Activated CD4-positive, alpha-beta T cell treated with anti-CD3 and anti-CD28 coated beads, Interleukin-2, amount 10 ng/mL, durations not matched to agents 7 days and 5 days (primary cell): ENCODE results near the gene TUBGCP3. TPM values are rescaled to one million over a fixed set of nuclear protein-coding genes. Genes with fewer than 3 reads are reported as not detected.

Experiments
- CTCF ChIA-PET: fragments of 350-600 bp; sonication (Branson Sonifier 250); formaldehyde crosslinking; loops from one replicate; lab custom pipeline; 2021; ENCODE audit warnings: antibody characterized with exemption; lab: Charles Lee
- POLR2A ChIA-PET: fragments of 350-600 bp; sonication (Branson Sonifier 250); formaldehyde crosslinking; loops from one replicate; lab custom pipeline; 2021; ENCODE audit warnings: antibody characterized with exemption; lab: Charles Lee
- DNase-seq: peaks from one replicate; pipeline ENCODE4 v3.0.0-alpha.2; 2020
- H3K27ac Mint-ChIP-seq: one replicate; pipeline ENCODE4 v1.8.0; 2021; ENCODE audit warnings: mild to moderate bottlenecking, moderate library complexity, mixed read lengths
- H3K27me3 Mint-ChIP-seq: one replicate; pipeline ENCODE4 v1.8.0; 2021; ENCODE audit warnings: mixed read lengths
- H3K36me3 Mint-ChIP-seq: one replicate; pipeline ENCODE4 v1.8.0; 2021; ENCODE audit warnings: low read depth, mixed read lengths
- H3K4me1 Mint-ChIP-seq: one replicate; pipeline ENCODE4 v1.8.0; 2021; ENCODE audit warnings: mixed read lengths
- H3K4me3 Mint-ChIP-seq: one replicate; pipeline ENCODE4 v1.8.0; 2021; ENCODE audit warnings: mild to moderate bottlenecking, moderate library complexity, mixed read lengths
- H3K9me3 Mint-ChIP-seq: one replicate; pipeline ENCODE4 v1.8.0; 2021; ENCODE audit warnings: mixed read lengths
- total RNA-seq, 2 experiments: library from RNA; stranded (reverse); gene quantifications; one replicate each; pipeline ENCODE4 v1.2.3, GENCODE V29; 2021

TUBGCP3 gene
- total RNA-seq, 2 experiments from 2014 or later, result 59.7 to 67.7 TPM

DNA sequence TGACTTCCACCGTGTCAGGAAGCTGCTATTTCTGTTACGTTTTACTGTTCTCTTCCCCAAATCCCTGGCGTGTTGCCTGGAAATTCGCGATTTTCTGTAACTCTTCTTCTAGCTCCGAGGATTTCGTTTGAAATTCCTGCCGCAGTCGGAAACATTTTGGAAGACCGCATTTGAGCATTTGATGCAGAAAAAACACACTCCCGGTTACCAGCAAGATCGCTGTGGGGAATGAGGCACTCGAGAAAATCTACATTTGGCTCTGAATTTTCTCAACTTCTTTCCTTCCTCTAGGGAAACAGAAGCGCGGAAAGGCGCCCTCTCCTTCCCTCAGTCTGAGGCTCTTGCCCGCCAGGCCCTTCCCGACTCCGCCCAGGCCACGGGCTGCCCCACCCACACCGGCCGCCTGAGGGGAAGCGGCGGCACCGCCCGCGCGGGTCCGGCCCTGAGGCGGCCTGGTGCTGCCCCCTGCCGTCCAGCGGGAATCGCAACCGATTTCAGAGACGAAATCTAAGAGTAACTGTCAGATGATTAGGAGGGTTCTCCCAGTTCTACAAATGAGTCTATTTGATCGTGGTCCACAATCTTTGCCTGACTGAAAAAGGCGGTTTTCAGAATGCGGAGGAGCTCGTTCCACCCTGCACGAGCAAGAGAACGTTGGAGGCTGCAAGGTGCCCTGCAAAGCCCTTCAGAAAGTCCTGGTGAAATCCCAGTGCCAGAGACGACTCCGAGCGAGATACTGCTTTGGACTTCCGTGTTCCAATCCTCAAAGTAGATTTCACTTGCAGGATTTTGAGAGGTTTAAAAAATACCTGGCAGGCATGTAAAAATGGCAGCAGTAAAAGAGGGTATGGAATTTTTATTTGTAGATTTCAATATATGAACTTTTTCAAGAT is 18.4 kb upstream of the TUBGCP3 start:
- Mint-ChIP-seq H3K4me1 (peaks cover 11% of the 10 kb centered on the region), H3K36me3 (no peaks in the 10 kb centered on the region), H3K27ac (no peak overlapping the region), H3K4me3 (peak overlapping the region; percentile 59), H3K9me3 (no peaks in the 10 kb centered on the region), H3K27me3 (peaks cover 34% of the 10 kb centered on the region)
- POLR2A ChIA-PET, result interaction anchor here (0.7 kb wide), 1 partner anchor 1132 kb away, joined by 3 read pairs; no protein-coding TSS in a partner anchor
- CTCF ChIA-PET, result interaction anchor here (0.6 to 2.3 kb wide), 10 partner anchors 9 to 1833 kb away, joined by 3 to 8 read pairs (median 3); no protein-coding TSS in a partner anchor
- DNase-seq, result peak; percentile 87

DNA sequence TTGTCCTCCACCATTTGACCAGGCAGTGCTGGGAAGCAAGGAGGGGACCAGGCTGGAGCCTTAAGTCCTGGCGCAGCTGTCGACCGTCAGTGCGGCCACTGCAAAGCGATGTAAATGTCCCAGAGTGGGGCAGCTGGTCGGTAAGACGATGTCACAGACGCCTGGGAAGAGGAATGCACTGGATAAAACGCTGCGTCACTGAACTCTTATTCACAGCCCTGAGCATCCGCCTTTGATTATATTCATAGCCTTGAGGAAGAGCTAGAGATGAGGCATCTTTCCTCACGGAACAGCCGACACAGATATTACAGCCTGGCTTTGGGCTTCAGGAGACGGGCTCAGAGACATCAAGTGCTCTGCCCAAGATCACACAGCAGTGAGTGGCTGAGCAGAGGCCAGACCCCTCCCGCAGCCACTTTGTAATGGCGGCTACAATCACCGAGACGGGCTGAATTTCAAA is 17.6 kb upstream of the TUBGCP3 start:
- peak overlapping the region; percentile 59 for H3K4me3 Mint-ChIP-seq
- ChIA-PET CTCF (interaction anchor here (0.6 to 2.3 kb wide), 7 partner anchors 10 to 1833 kb away, joined by 3 to 8 read pairs (median 3); no protein-coding TSS in a partner anchor), POLR2A (interaction anchor here (0.7 kb wide), 1 partner anchor 1131 kb away, joined by 3 read pairs; no protein-coding TSS in a partner anchor)
- H3K9me3 Mint-ChIP-seq, result no peaks in the 10 kb centered on the region
- H3K27me3 Mint-ChIP-seq, result peaks cover 30% of the 10 kb centered on the region
- DNase-seq, result no peak
- peaks cover 11% of the 10 kb centered on the region for H3K4me1 Mint-ChIP-seq
- no peak overlapping the region for H3K27ac Mint-ChIP-seq
- H3K36me3 Mint-ChIP-seq, result no peaks in the 10 kb centered on the region

DNA sequence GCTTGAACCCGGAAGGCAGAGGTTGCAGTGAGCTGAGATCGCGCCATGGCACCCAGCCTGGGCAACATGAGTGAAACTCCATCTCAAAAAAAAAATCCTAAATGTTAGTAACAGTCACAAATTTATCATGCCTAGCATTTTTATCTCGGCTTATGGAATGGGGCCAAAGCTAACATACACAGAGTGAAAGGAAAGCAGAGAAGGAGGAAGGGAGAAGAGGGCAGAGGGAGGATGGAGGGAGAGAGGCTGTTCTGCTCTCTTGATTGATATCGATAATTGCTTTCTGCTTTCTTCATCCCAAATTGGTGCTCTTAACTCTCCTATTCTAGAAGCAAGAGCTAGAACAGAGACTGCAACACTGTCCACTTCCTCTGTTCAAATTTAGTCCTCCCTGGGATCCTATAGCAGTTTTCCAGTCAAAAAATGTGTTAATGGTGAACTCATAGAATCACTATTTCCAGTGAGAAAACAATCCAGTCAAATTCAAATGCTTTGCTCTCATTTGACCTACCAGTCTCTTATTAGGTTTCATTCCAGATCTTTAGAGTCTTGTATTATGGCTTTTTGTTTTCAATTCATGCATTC is 15.8 kb upstream of the TUBGCP3 start:
- ChIA-PET POLR2A (no interaction called here), CTCF (no interaction called here)
- no peak for DNase-seq
- Mint-ChIP-seq H3K27ac (no peak overlapping the region), H3K36me3 (no peaks in the 10 kb centered on the region), H3K4me3 (no peak overlapping the region), H3K27me3 (peaks cover 29% of the 10 kb centered on the region), H3K4me1 (peaks cover 11% of the 10 kb centered on the region), H3K9me3 (no peaks in the 10 kb centered on the region)

DNA sequence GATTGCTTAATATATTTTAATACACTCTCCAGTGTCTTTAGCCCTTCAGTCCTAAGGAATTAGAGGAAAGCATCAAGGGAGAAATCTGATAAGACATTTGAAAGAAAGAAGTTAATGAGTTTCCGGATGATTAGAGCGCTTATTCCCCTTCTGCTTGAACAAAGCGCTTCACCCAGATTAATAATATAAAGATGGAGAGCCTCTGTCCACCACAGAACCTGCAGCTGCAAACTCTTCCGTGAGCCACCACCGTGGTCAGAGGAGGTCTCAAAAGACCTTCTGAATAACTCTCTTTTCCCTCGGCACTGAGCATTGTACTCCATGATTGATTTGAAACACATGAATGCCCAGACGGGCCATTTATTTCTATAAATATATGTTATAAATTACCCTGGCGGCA is 14.2 kb upstream of the TUBGCP3 start:
- DNase-seq, result no peak
- Mint-ChIP-seq H3K27ac (no peak overlapping the region), H3K4me1 (peaks cover 11% of the 10 kb centered on the region), H3K27me3 (peaks cover 30% of the 10 kb centered on the region), H3K9me3 (no peaks in the 10 kb centered on the region), H3K36me3 (no peaks in the 10 kb centered on the region), H3K4me3 (no peak overlapping the region)
- ChIA-PET CTCF (no interaction called here), POLR2A (no interaction called here)

DNA sequence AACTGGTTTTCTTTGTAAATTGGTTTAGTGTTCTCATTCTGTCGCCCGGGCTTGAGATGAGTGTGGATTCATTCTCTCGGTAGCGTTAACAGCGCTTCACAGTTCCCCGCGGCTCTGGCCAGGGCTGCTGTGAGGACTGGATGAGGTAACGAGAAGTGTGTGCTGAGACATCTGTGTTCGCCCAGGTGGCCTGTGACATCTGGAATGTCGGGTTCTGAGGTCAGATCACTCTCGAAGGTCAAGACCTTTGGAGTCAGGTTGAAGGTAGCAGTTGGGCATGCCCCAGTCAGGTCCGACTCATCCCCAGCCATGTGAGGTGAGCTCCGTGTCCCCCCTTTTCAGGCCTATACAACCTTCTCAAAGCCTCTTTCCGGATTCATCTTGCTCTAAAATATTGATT is 13.4 kb upstream of the TUBGCP3 start:
- Mint-ChIP-seq H3K27ac (no peak overlapping the region), H3K9me3 (no peaks in the 10 kb centered on the region), H3K36me3 (no peaks in the 10 kb centered on the region), H3K4me3 (no peak overlapping the region), H3K27me3 (peaks cover 36% of the 10 kb centered on the region), H3K4me1 (peaks cover 7% of the 10 kb centered on the region)
- DNase-seq, result no peak
- CTCF ChIA-PET, result interaction anchor here (0.6 kb wide), 1 partner anchor 574 kb away, joined by 4 read pairs; no protein-coding TSS in a partner anchor
- POLR2A ChIA-PET, result no interaction called here

DNA sequence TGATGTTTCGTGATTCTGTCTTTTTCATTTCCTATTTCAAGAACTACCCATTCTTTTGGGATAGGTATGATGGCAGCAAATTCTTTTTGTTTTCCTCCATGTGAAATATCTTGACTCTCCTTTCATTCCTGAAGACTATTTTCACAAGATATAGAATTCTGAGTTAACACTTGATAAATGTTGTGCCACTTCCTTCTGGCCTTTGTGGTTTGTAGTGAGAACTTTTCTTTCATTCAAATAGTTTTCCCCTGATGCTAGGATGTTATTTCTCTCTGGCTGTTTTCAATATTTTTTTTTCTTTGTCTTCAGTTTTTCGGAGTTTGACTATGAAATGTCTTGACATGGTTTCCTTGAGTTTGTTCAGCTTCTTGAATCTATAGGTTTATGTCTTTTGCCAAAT is 8.3 kb upstream of the TUBGCP3 start:
- no peaks in the 10 kb centered on the region for H3K9me3 Mint-ChIP-seq
- peaks cover 46% of the 10 kb centered on the region for H3K27me3 Mint-ChIP-seq
- POLR2A ChIA-PET, result no interaction called here
- no peak overlapping the region for H3K27ac Mint-ChIP-seq
- H3K4me1 Mint-ChIP-seq, result peaks cover 5% of the 10 kb centered on the region
- H3K4me3 Mint-ChIP-seq, result no peak overlapping the region
- H3K36me3 Mint-ChIP-seq, result no peaks in the 10 kb centered on the region
- no peak for DNase-seq
- CTCF ChIA-PET, result no interaction called here

DNA sequence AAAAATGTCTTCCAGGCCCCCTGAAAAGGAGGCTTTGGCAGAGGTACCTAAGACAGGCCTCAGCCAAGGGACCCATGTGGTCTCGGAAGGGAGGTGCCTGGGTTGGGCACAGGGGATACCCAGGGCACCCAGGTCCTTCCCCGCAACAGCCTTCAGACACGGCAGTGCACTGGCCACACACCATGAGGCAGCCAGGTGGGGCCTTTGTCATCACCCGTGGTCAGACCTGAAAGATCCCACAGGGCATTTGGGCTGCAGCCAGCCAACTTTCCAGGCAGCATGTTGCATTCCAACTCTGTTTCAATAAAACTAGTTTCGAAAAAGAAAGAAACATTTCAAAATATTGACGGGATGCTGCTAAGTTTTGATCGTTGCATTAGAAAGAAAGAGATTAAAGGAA is 4.7 kb upstream of the TUBGCP3 start:
- peaks cover 21% of the 10 kb centered on the region for H3K4me1 Mint-ChIP-seq
- CTCF ChIA-PET, result no interaction called here
- no peak for DNase-seq
- H3K36me3 Mint-ChIP-seq, result peaks cover 9% of the 10 kb centered on the region
- no peak overlapping the region for H3K4me3 Mint-ChIP-seq
- peaks cover 35% of the 10 kb centered on the region for H3K27me3 Mint-ChIP-seq
- no peaks in the 10 kb centered on the region for H3K9me3 Mint-ChIP-seq
- no peak overlapping the region for H3K27ac Mint-ChIP-seq
- POLR2A ChIA-PET, result no interaction called here

DNA sequence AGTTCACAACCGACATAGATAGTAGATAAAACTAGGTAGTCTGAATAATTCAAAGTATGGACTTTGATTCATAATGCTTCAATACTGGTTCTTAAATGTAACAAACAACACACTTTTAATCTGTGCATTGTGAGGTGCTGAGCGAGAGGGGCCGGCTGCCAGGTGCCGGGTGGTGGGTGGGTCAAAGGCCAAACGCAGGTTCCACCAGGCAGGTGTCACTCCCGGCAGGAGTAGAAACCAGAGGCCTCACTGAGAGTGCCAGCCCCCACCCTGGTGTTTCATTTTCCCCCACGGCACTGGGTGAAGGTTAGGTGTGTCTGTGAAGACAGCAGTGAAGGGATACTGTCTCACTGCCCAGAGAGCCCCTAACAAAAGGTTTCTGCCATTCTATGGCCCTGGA is 4.2 kb upstream of the TUBGCP3 start:
- H3K4me1 Mint-ChIP-seq, result peaks cover 22% of the 10 kb centered on the region
- peaks cover 10% of the 10 kb centered on the region for H3K36me3 Mint-ChIP-seq
- no peak overlapping the region for H3K27ac Mint-ChIP-seq
- peaks cover 31% of the 10 kb centered on the region for H3K27me3 Mint-ChIP-seq
- no peak overlapping the region for H3K4me3 Mint-ChIP-seq
- no peak for DNase-seq
- H3K9me3 Mint-ChIP-seq, result no peaks in the 10 kb centered on the region
- POLR2A ChIA-PET, result no interaction called here
- CTCF ChIA-PET, result interaction anchor here (1.0 kb wide), 1 partner anchor 14 kb away, joined by 3 read pairs; no protein-coding TSS in a partner anchor

DNA sequence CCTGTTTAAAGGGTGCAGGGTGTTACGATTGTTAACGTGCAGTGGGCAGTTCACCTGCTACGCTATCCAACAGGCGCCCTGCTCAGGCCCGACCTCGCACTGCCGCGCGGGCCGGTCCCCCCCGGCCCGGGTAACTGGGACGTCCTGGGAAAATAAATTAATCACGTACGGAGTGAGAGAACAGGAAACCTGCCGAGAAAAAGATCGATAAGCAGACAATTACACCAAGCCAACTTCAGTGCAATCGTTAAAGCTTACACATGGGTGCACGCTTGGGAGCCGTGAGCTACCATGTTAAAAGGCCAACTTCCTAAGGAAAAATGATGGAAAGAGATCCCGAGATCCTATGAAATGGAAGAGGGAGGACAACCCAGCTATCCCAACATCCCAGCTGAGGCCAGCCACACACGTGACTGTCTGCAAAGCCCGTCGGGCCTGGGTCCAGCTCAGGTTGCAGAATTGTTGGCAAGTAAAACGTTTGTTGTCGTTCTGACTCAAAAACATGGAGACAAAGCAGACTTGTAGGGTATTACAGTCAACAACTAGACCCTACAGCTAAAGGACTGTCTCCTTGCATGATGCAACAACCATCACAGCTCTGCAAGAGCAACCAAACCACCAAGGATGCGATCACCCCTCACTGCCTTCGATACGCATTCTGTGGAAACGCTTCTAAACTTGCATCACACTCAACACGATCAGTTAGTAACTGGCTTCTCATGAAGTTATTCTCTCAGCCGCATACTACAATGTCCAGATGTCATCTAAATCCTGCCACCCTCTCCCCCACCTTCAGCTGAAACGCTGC is 741 bp upstream of the TUBGCP3 start:
- Mint-ChIP-seq H3K9me3 (no peaks in the 10 kb centered on the region), H3K4me3 (peak overlapping the region; percentile 93), H3K4me1 (peaks cover 35% of the 10 kb centered on the region), H3K27me3 (peaks cover 1% of the 10 kb centered on the region), H3K36me3 (peaks cover 23% of the 10 kb centered on the region), H3K27ac (peak overlapping the region; percentile 94)
- no peak for DNase-seq
- CTCF ChIA-PET, result interaction anchor here (1.1 to 2.1 kb wide), 3 partner anchors 18 to 286 kb away, joined by 3 to 8 read pairs (median 5); no protein-coding TSS in a partner anchor
- POLR2A ChIA-PET, result no interaction called here

DNA sequence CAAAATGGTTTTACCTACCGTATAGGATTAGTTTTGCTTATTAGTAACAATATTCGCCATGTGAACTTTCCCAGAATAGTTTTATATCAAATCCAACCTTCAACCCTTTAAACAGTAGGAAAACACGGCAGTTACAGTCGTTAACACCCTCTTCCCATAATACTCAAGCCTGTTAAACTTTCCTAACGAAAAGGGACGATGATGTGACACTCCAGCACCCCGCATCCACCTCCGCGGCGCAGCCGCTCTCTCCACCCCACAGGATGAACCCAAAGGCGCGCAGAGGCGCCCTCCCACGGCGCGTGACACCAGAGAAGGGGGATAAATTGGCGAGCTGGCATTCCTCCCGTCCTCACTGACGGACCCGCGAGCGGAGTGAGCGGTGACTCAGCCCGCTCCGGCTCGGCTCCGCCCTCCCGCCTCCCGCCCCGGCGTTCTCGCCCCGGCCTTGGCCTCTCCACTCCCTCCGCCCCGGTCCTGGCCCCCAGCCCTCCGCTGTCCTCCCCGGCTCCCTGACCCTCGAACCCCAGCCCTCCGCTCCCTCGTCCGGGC is 665 bp downstream of the TUBGCP3 start:
- peaks cover 44% of the 10 kb centered on the region for H3K4me1 Mint-ChIP-seq
- H3K27ac Mint-ChIP-seq, result peak overlapping the region; percentile 94
- H3K4me3 Mint-ChIP-seq, result peak overlapping the region; percentile 93
- H3K36me3 Mint-ChIP-seq, result peaks cover 31% of the 10 kb centered on the region
- DNase-seq, result peak; percentile 66
- H3K27me3 Mint-ChIP-seq, result no peaks in the 10 kb centered on the region
- POLR2A ChIA-PET, result no interaction called here
- CTCF ChIA-PET, result interaction anchor here (0.6 kb wide), 1 partner anchor 11 kb away, joined by 4 read pairs; no protein-coding TSS in a partner anchor
- no peaks in the 10 kb centered on the region for H3K9me3 Mint-ChIP-seq

DNA sequence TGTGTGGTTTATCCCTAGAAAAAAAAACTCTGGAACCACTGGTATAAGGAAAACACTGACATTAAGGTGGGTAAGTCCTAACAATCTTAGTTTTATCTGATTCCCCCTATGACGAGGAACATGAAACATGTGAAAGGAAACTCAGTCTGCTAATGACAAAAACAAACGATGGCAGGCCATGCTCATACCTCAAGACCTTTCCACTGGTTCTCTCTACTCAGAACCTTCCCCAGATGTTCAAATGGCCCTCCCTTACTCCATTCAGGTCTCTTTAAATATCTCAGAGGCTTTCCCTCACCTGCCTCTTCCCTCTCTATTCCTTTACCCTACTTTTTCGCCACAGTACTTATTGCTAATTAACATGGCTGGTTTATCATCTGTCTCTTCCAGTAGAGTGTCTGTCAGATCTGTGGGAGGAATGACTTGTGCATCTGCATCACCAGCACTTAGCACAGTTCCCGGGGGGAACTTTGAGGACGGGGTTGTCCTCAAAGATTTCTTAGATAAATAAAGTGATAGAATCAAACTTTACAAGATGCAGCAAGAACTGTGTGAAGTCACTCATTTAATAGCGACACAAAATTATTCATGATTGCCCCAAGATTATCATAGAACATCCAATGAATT is 1.5 kb downstream of the TUBGCP3 start:
- CTCF ChIA-PET, result no interaction called here
- peaks cover 51% of the 10 kb centered on the region for H3K4me1 Mint-ChIP-seq
- H3K27me3 Mint-ChIP-seq, result no peaks in the 10 kb centered on the region
- peak overlapping the region; percentile 94 for H3K27ac Mint-ChIP-seq
- DNase-seq, result no peak
- POLR2A ChIA-PET, result no interaction called here
- H3K9me3 Mint-ChIP-seq, result no peaks in the 10 kb centered on the region
- peaks cover 37% of the 10 kb centered on the region for H3K36me3 Mint-ChIP-seq
- peak overlapping the region; percentile 93 for H3K4me3 Mint-ChIP-seq
